HG03432 (cell line): ENCODE results near the gene SLC4A11.
"Not testable (repeated sequence)": the region's sequence is repeated elsewhere in the genome, so short reads cannot be mapped to it uniquely, and the experiment has no call there.

ENCODE experiments used
- ATAC-seq: cut with Tn5 transposase; IDR thresholded peaks from one replicate; pipeline ENCODE4 v1.9.1; 2021; ENCODE audit warnings: mild to moderate bottlenecking, moderate library complexity; ENCODE audit not compliant: unreplicated experiment

SLC4A11 gene

GRCh38 chr20:3204124-3204794 is 34.7 kb downstream of the SLC4A11 start, which contains the start of gene DDRGK1:
Gene DDRGK1 (minus strand): TSS chr20:3204682. CDS start chr20:3204627, 55 bp downstream.
- peak; percentile 85 for ATAC-seq

DNA sequence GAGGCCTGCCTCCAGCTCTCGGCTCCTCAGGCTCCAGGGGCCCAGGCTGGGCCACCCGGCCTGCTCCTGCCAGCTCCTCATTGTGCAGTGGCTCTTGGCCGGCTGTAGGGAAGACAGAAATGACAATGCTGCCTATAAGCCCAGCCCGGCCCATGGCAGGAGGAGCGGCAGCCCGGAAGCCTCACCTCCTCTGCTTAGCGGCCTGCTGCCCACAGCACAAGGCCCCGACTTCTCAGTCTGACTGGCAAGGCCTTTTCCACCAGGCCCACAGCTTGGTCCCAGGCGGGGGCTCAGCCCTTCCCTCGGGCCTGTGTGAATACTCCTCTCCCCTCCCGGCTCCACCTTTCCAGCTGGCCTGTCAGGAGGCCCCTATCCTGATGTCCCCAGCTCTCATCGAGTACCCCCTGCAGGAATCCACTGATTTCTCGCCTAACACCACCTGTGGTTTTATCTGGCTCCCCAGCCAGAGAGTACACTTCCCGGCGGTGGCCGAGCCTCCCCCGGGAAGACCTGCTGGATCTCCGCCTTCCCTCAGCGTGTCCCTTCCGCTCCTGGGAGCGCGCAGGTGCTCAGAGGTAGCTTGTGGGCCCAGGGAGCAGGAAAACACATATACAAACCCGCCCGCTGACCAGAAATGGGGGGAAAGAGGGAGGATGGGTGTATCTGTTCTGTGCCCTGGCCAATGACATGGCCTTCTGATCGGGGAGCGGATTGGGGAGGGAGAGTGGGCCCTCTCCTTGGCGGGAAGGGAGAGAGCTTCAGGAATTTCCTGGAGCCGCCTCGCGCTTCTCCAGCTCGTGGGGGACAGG is 35.5 kb downstream of the SLC4A11 start:
- peak; percentile 23 for ATAC-seq

DNA sequence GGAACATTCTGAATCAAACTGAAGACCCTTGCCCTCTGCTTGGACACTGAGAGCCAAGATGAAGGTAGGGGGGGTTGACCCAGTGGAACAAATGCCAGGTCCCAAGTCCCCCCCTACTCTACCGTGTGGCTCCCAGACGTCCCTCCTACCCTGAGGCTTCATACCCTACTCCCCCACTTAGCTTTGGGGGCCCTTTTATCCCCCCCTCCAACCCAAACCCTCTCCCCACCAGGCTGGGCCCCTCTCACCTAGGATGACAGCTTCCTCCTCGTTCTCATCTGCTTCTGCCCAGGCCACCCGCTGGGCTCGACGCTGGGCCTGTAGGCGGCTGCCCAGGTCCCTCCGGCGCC is 36.0 kb downstream of the SLC4A11 start:
- ATAC-seq = no peak

- ATAC-seq = no peak
Measured at GRCh38 chr20:3199976-3200755, 38.8 kb downstream of the SLC4A11 start.

- ATAC-seq = no peak
Measured at GRCh38 chr20:3199206-3199605, 39.8 kb downstream of the SLC4A11 start.

DNA sequence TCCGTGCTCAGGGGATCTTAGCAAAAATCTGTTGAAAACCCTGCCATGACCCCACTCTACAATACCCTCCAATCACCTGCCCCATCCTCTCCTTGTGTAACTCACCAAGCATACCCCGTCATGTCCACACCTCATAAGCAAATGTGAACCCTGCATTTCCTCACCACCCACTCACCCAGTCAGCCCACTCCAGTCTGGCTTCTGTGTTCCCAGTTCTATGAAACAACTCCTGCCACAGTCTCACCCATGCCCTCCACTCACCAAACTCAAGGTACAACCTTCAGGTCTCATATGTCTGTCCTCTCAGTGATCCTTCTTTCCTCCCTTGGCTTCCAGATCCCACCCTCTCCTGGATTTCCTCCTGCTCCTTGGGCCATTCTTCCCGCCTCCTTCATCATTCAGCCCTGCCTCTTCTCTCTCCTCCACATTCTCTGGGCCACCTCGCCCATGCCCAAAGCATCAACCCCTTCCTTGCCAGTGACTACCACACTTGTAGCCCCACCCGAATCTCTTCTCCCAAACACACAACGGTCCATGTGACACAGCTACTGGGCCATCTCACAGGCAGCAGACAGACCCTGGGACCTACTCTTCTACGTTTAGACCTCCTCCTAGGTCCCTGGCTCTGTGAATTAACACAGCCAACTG is 43.3 kb downstream of the SLC4A11 start:
- no peak for ATAC-seq

GRCh38 chr20:3194617-3195280 is 44.2 kb downstream of the SLC4A11 start:
- ATAC-seq = no peak

DNA sequence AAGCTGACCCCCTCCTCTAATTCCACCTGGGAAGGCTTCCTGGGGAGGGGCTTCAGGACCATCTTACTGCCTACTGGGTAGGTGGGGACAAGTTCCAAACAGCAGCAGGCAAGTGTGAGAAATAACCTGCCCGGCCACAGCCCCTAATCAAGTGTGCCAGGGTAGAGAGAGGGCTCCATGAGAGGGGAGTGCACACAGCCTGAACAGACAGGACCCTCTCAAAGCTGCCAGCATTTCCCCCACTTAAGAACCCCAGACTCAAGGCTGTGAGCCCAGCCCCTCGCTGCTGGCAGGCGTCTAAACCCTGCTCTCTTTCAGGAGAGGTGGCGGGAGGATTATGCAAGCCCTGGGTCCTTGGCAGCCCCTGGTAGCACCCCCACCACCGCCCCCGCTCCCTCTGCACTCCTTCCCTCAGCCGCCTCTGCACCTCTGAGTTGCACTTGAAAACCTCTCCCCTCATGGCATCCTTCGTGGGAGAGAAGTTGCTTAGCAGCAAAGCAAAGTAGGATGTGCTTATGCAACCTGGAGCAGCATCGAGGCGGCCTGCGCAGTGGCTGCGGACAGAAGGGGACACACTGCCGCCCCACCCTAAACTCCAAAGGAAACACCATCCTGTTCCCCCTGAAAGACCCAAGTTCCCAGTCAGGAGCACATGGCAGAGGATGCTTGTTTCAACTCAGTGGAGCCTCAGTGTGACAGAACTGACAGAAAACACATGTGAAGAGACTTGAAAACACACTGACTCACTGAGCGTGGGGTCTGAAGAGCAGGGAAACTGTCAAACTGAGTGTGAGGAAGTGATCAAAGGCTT is 45.0 kb downstream of the SLC4A11 start:
- ATAC-seq = no peak

- ATAC-seq = no peak
Measured at GRCh38 chr20:3192226-3193015, 46.6 kb downstream of the SLC4A11 start.

DNA sequence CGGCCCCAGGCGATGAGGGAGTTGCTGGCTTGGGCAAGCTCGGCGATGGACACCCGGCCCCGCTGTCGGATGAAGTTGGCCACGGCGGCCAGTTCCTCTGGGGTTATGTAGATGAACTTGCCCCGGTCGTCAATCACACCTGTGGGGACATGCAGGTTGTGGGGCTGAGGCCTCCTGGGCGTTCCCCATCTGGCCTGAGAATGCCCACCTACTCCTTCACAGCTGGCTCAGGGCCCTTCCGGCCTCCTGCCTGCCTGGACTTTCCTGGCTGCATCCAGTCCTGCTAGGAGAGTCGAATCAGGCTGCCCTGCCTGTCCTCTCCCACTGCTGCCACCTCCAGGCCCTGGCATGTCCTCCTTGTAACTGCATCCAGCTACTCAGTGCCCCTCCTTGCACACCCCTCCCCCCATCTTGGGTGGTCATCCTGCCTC is 48.3 kb downstream of the SLC4A11 start:
- ATAC-seq = no peak

- no peak for ATAC-seq
Measured at GRCh38 chr20:3189561-3190131, 49.3 kb downstream of the SLC4A11 start.

- no peak for ATAC-seq
Measured at GRCh38 chr20:3188823-3189413, 50.1 kb downstream of the SLC4A11 start.

DNA sequence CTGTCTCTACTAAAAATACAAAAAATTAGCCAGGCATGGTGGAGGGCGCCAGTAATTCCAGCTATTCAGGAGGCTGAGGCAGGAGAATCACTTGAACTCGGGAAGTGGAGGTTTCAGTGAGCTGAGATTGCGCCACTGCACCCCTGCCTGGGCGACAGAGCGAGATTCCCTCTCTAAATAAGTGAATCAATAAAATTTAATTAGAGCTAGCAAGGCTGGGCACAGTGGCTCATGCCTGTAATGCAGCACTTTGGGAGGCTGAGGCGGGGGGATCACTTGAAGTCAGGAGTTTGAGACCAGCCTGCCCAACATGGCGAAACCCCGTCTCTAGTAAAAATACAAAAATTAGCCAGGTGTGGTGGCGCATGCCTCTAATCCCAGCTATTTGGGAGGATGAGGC is 51.1 kb downstream of the SLC4A11 start:
- not testable (repeated sequence) for ATAC-seq

DNA sequence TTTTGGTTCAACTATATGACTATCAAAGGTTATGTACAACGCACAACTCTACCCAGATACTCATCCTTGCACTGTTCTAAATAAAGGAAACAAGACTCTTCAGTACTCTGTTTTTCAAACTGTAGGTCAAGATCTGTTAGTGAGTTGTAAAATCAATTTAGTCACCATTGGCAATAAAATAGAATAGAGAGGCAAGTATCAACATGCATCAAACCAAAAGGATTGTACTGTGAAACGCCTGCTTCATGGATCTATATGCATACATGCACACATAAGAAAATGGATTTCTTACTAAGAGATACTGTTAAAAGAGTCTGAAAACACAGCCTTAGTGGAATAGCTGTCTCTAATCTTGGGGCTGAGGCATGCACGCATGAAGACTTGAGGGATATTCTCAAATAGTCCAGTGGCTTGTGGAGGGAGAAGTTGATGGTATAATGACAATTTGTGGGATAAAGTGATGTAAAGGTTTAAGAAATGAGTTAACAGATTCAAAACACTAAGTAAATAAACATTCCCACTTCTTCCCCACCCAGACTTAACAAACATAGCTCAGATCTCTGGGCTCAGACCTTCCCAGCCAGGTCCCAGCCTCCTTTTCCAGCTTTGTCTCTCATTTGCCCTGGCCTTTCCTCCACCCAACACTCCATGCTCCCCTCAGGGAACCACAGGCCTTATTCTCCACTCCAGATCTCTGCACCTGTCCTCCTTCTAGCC is 54.9 kb downstream of the SLC4A11 start:
- no peak for ATAC-seq

- ATAC-seq = not testable (repeated sequence)
Measured at GRCh38 chr20:3182429-3182828, 56.6 kb downstream of the SLC4A11 start.

- ATAC-seq = no peak
Measured at GRCh38 chr20:3181270-3181669, 57.7 kb downstream of the SLC4A11 start.

DNA sequence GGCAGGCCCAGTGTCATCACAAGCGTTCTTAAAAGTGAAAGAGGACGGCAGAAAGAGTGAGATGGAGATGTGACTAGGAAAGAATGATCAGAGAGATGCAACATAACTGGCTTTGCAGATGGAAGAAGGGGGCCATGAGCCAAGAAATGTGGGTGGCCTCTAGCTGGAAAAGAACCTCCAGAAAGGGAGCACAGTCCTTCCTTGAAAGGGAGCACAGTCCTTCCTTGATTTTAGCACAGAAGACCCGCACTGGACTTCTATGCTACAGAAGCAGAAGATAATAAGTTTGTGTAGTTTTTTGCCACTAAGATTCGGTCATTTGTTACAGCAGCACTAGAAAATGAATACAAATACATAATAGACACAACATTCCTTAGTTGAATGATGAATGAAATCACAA is 58.7 kb downstream of the SLC4A11 start:
- ATAC-seq = no peak
